GDM1 (cell line): ENCODE data around the gene NMRAL1.

ENCODE experiments used
- DNase-seq: peaks from one replicate; lab custom pipeline; 2025; lab: John Stamatoyannopoulos, UW

NMRAL1 gene

GRCh38 chr16:4505356-4506147, 31.1 kb upstream of the NMRAL1 start:
- peak; percentile 73 for DNase-seq

GRCh38 chr16:4501071-4501478, 26.6 kb upstream of the NMRAL1 start:
- DNase-seq, result no peak

- DNase-seq, result no peak
Measured at GRCh38 chr16:4500272-4500671, 25.8 kb upstream of the NMRAL1 start.

DNA sequence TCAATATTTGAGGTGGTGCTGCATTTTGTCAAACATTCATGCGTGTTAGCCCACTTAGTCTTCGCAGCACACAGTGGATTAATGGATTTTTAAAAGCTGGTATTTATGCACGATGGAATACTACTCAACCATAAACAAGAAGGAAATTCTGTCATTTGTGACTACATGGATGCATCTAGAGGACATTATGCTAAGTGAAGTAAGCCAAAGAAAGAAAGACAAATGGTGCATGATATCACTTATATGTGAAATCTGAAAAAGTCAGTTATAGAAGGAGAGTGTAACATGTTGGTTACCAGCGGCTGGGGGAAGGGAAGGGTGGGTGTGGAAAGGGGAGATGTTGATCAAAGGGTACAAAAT, 24.8 kb upstream of the NMRAL1 start:
- DNase-seq, result no peak

- DNase-seq, result no peak
Measured at GRCh38 chr16:4498546-4499195, 24.2 kb upstream of the NMRAL1 start.

DNA sequence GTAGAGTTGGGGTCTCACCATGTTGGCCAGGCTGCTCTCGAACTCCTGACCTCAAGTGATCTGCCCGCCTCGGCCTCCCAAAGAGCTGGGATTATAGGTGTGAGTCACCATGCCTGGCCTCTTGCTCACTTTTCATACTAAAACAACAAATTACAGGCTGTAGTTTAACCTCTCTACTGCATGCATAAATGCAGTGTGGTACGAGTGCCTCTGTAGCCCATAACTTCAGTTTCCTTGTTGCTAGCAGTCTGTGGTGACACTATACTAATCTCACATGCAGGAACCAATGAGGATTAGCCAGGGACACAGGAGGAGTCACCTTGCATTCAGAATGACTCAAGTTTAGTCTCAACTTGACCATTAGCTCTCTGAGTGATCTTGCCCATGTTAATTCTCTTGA, 21.9 kb upstream of the NMRAL1 start:
- no peak for DNase-seq

DNA sequence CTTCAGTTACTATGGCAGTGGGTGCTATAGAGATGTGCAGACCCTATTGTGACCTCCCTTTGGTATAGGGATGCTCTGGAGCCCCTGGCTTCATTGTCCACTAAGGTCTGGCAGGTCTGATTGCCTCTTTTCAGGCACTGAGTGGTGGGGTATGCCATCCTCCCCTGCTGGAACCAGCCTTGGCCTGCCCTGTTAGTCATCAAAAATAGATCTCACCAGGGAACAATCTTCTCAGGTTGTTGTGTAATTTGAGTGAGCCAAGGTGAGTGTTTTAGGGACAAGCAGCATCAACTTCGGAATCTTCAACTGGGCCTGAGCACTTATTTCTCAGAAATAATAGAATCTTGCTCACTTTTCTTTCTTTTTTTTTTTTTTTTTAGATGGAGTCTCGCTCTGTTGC, 21.3 kb upstream of the NMRAL1 start:
- no peak for DNase-seq

GRCh38 chr16:4494746-4495490, 20.5 kb upstream of the NMRAL1 start:
- no peak for DNase-seq

DNA sequence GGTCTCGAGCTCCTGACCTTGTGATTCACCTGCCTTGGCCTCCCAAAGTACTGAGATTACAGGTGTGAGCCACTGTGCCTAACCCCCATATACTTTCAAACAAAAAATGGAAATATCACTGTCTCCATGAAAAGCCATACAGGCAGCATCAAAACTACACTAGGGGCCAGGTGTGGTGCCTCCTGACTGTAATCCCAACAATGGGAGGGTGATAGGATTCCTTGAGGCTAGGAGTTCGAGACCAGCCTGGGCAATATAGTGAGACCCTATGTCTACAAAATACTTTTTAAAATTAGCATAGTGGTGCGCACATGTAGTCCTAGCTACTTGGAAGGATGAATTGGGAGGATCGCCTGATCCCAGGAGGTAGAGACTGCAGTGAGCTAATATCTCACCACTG, 17.5 kb upstream of the NMRAL1 start:
- no peak for DNase-seq

GRCh38 chr16:4489030-4489429, 14.6 kb upstream of the NMRAL1 start:
- no peak for DNase-seq

GRCh38 chr16:4488499-4488967, 14.1 kb upstream of the NMRAL1 start:
- DNase-seq, result no peak

DNA sequence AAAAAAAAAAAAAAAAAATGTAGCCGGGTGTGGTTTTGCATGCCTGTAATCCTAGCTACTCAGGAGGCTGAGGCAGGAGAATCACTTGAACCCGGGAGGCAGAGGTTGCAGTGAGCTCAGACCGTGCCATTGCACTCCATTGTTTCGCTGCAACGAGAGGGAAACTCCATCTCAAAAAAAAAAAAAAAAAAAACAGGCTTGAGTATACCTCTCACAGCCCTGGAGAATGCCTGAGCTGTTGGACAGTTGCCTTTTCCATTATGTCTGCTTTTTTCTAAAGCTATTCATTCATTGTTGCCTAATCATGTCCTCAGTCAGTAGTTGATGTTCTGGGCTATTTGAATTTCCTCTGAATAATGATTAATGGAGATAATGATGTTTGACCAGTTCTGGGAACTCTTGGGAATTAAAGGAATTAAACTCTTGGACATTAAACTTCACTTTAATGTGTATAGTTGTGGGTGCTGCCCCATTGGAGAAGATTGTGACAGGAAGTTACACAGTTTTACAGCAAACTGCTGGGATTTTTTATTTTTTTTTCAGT, 13.6 kb upstream of the NMRAL1 start:
- no peak for DNase-seq

DNA sequence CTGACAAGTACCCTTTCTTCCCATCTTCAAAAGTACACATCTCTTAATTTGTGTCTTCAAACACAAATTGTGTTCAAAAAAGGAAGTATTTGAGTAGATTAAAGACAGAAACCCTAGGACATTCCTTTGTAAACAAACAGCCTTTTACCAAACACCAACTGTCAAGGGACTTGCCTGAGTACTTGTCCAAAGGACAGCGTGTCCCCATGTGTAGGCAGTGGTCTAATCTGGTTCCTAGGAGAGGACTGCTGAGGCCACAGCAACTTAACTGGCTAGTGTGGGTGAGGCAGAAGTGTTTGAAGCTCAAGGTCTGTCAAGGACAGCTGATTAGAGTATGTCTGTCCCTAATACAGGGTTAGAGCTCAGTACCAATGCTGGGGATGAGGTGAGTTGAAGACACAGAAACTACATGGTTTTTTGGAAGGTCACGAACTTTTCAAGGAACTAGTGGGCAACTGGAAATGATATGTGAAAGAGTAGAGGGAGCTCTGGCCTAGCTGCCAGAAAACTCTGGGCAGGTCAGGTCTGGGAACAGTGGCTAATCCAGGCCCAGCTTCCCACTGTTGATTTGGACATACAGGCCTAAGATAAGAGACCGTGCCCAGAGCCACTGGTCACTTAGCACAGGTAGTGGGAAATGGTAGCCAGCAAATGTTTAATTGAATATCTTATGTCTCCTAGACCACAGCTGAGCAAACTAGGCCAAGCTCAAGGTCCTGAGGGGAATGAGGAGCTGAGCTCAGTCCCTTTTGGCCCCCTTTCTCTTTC, 11.9 kb upstream of the NMRAL1 start:
- no peak for DNase-seq

- DNase-seq, result no peak
Measured at GRCh38 chr16:4481963-4482362, 7.5 kb upstream of the NMRAL1 start.

DNA sequence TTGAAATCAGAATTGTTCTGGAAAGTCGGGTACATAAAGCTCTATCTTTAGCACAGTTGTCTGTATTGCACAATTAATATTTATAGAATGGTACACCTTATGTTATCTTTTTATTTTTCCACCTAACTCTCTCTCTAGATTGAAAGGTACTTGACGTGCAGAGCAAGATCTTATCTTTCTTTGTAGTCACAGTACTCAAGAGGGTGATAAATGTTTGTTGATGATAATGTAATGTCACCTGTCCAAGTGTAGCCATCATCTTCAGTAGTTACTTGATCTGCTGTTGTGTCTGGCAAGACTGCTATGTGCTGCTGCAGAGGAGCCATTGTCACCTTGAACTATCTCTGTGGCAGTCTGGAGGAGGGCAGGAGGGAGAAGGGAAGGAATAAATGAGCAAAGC, 7.1 kb upstream of the NMRAL1 start:
- no peak for DNase-seq

DNA sequence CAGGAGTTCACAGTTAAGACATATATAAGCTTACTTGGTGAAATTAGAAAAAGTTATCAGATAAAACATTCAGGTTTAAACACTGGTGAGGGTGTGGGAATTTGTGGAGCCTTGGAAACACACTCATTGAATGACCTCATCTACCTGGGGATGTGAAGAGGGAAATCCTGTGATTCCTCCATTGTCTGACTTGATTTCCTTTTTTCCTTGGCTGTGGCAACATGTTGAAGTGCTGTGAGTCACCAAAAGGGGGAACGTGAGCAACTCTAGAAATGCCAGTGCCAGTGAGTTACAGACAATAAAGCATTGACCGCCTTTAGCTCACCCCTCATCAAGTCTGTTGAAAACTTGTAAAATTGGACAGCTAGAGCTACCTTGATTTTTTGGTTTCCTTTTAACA, 3.5 kb upstream of the NMRAL1 start:
- DNase-seq, result no peak

GRCh38 chr16:4475880-4476788, 1.7 kb upstream of the NMRAL1 start, which contains the start of gene HMOX2:
HMOX2 (plus strand) TSS chr16:4476398; CDS start chr16:4505525, 29,127 bp downstream.
- DNase-seq, result peak; percentile 93

DNA sequence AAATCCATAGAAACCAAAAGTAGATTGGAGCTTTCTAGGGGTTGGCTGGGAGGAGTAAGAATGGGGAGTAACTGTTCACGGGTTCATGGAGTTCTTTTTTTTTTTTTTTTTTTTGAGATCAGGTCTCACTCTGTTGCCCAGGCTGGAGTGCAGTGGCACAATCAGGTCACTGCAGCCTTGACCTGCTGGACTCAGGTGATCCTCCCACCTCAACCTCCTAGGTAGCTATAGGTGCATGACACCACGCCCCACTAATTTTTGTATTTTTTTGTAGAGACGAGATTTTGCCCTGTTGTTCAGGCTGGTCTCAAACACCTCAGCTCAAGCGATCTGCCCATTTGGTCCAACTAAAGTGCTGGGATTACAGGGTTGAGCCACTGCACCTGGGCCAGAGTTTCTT, 1.5 kb downstream of the NMRAL1 start:
- DNase-seq, result no peak

DNA sequence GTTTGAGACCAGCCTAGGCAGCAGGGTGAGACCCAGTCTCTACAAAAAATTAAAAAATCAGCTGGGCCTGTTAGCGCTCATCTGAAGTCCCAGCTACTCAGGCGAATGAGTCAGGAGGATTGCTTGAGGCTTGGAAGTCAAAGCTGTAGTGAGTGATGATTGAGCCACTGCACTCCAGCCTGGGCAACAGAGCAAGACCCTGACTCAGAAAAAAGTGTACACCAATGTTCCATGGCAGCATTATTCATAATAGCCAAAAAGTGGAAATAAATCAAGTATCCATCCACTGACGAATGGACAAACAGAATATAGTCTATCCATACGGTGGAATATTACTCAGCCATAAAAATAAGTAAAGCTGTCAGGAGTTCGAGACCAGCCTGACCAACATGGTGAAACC, 2.6 kb downstream of the NMRAL1 start:
- DNase-seq, result no peak

DNA sequence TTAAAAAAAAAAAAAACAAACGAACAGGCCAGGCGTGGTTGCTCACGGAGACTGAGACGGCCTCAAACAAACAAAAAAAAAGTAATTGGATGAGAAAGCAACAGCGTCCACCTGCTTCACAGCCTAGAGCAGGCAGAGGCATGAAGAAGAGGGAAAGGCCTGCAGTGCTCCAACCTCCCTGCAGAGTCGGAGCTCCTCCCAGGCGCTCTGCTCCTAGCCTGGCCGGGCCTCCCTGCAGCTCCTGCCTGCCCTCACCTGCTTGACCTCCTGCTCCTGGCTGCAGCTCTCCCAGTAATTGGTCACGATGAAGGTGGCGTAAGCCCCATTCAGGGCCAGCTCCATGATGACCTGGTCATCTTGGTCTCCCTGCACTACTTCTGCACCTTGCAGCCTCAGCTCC, 5.5 kb downstream of the NMRAL1 start:
- DNase-seq, result no peak

GRCh38 chr16:4467916-4468315, 6.5 kb downstream of the NMRAL1 start:
- no peak for DNase-seq
